Transverse colon (tissue), 4 donors: Measurements from ENCODE around the gene DCLRE1B.

Experiments
- CTCF ChIP-seq, 5 experiments: fragments of 200-600 bp in 3 of 5; fragments of 450-650 bp in 2 of 5; sonication (generic) in 3 of 5; IDR thresholded peaks; 1 replicate in 2 of 5; 2 replicates in 3 of 5; pipeline ENCODE4 v1.5.1; 2016 to 2017; ENCODE audit warnings: antibody characterized with exemption in 5 of 5, inconsistent platforms in 3 of 5, mild to moderate bottlenecking in 2 of 5, moderate library complexity in 1 of 5
- EP300 ChIP-seq: sonication (generic); formaldehyde crosslinking; IDR thresholded peaks from one replicate; pipeline ENCODE4 v1.6.1; 2017; ENCODE audit warnings: antibody characterized with exemption, low read depth
- POLR2A ChIP-seq: fragments of 450-650 bp; IDR thresholded peaks from one replicate; pipeline ENCODE4 v1.6.1; 2016; ENCODE audit warnings: antibody characterized with exemption, mild to moderate bottlenecking, moderate library complexity
- POLR2AphosphoS5 ChIP-seq, 3 donors: sonication (generic); formaldehyde crosslinking; IDR thresholded peaks; one replicate each; pipeline ENCODE4 v1.6.1; 2016; ENCODE audit warnings: antibody characterized with exemption in 3 of 3

- no peak for TF ChIP-seq POLR2A
- TF ChIP-seq CTCF (IDR thresholded peaks at IDR 0.05): no peak
- TF ChIP-seq EP300: no peak
- no peak for TF ChIP-seq POLR2AphosphoS5 (IDR thresholded peaks at IDR 0.05)
Observed at GRCh38 chr1:113912594-113913311, 7.6 kb downstream of the DCLRE1B start.
